GM06990 (cell line): ENCODE results near the gene OLFM1.

ENCODE experiments used
- DNase-seq: peaks from one replicate; pipeline ENCODE4 v3.0.0-alpha.2; 2011; ENCODE audit not compliant: insufficient read length; ENCODE audit errors: extremely low read depth
- H3K27me3 ChIP-seq: replicated peaks from 2 replicates; pipeline ENCODE4 v1.6.0; 2011; ENCODE audit warnings: low read length; ENCODE audit not compliant: control insufficient read depth, insufficient read depth
- H3K36me3 ChIP-seq: 2 replicates; pipeline ENCODE4 v1.5.1; 2011; ENCODE audit warnings: low read length; ENCODE audit not compliant: control insufficient read depth, insufficient read depth
- H3K4me3 ChIP-seq: replicated peaks from 2 replicates; pipeline ENCODE4 v1.5.1; 2011; ENCODE audit warnings: low read depth, mild to moderate bottlenecking, control low read depth, low read length
- TF ChIP-seq, protein P1 (sequence below): IDR thresholded peaks from 2 replicates; pipeline ENCODE4 v1.5.1; 2011; ENCODE audit warnings: low read length, control low read depth, mild to moderate bottlenecking, inconsistent platforms; ENCODE audit not compliant: insufficient read depth, poor library complexity, severe bottlenecking

OLFM1 gene

DNA sequence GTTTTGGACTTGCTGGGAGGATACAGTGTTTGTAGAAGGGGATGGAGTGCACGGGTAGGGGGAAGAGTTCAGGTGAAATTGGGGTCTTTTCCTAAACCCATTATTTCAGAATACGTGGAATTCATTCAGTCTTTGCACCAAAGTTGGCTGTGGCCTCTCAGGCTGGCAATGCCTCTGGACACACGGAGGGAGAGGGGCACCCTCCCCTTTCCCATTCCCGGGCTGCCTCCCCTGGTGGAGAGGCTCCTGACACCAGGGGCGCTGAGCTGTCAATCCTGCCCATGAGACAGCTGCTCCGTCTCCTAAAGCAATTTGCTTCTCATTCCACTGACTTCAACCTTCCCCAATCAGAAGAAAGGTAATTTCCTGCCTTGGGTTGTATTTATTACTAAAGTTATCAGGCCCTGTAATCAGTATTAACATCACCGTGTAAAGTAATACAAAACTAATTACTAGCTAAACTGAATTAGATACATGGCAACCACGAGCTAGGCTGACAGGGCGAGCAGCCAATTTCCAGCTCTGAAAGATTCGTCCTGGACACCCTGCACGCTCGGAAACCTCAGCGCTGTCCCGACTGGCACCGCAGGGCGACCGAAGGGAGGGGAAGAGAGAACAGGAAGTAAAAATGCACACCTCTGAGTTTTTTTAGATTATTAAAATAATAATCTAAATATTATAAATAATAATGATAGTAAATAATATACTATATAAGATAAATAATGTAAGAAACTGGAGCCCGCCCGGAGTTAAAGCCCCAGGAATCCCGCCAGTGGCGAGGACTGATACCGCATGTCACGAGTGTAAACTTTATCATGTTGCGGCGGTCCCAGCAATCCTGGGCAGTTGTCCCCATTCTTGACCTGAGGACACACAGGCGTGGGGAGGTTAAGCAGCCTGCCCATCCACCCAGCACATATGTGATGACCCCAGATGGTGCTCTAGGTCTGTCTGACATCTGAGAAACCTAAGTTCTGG, 6.9 kb upstream of the OLFM1 start:
- H3K36me3 ChIP-seq, result no peaks in the 10 kb centered on the region
- H3K27me3 ChIP-seq, result peaks cover 2% of the 10 kb centered on the region
- TF ChIP-seq, protein P1, sequence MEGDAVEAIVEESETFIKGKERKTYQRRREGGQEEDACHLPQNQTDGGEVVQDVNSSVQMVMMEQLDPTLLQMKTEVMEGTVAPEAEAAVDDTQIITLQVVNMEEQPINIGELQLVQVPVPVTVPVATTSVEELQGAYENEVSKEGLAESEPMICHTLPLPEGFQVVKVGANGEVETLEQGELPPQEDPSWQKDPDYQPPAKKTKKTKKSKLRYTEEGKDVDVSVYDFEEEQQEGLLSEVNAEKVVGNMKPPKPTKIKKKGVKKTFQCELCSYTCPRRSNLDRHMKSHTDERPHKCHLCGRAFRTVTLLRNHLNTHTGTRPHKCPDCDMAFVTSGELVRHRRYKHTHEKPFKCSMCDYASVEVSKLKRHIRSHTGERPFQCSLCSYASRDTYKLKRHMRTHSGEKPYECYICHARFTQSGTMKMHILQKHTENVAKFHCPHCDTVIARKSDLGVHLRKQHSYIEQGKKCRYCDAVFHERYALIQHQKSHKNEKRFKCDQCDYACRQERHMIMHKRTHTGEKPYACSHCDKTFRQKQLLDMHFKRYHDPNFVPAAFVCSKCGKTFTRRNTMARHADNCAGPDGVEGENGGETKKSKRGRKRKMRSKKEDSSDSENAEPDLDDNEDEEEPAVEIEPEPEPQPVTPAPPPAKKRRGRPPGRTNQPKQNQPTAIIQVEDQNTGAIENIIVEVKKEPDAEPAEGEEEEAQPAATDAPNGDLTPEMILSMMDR, result no peak
- no peak overlapping the region for H3K4me3 ChIP-seq
- DNase-seq, result no peak

DNA sequence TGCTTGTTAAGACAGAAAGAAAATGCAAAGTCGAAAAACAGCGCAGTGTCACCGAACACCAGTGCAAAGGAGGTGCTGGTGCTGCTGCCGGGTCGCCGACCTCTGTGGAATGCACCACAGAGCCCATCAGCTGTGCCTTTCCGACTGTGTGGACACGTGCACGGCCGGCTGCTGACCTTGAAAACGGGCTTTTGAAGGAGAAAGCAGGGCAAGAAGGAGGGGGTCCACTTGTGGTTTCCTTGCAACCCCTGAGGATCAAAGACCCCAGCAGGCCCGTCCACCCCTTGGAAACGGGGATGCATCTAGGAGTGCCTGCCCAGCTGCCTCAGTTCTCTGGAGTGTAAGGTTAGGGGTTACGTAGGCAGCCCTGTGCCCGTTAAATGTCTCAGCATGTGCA, 6.2 kb upstream of the OLFM1 start:
- DNase-seq, result no peak
- TF ChIP-seq, protein P1, result no peak
- peaks cover 2% of the 10 kb centered on the region for H3K27me3 ChIP-seq
- no peaks in the 10 kb centered on the region for H3K36me3 ChIP-seq
- no peak overlapping the region for H3K4me3 ChIP-seq

DNA sequence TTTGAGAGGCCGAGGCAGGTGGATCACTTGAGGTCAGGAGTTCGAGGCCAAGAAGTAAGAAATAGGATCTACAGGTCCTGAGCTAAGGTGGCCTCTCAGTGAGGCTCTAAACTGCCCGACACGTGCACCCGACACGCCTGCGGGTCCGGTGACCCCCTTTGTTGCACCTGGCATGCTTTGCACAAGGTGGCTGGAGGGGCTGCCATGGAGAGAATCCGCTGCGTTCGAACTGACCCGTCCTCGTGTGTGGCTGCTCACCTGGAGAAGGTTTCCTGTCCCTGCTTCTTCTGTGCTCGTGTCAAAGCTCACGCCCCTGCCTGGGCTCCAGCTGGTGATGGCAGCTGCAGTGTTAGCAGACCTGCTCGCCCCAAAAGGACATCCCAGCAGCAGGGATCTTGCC, 5.7 kb upstream of the OLFM1 start:
- Histone ChIP-seq H3K36me3 (no peaks in the 10 kb centered on the region), H3K27me3 (peaks cover 2% of the 10 kb centered on the region), H3K4me3 (no peak overlapping the region)
- TF ChIP-seq, protein P1, result no peak
- no peak for DNase-seq

DNA sequence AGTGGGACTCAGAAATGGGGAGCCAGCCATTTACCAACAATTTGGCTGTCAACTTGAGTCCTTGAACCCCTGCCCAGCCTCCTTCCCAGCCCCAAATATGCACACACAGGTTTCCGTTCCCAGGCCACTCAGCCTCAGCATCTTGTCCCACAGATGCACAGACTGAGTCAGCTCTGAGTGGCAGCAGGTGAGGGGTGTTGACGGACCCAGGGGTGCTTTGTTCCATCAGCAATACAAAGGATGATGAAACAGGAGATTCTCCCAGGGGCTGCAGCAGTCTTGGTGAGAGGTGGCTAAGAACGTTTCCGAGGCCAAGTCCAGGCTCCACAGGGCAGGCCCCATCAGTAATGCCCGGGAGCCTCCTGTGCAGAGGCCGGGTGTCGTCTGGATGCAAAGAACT, 4.9 kb upstream of the OLFM1 start:
- Histone ChIP-seq H3K4me3 (no peak overlapping the region), H3K36me3 (no peaks in the 10 kb centered on the region), H3K27me3 (peaks cover 2% of the 10 kb centered on the region)
- DNase-seq, result no peak
- TF ChIP-seq, protein P1, result no peak

DNA sequence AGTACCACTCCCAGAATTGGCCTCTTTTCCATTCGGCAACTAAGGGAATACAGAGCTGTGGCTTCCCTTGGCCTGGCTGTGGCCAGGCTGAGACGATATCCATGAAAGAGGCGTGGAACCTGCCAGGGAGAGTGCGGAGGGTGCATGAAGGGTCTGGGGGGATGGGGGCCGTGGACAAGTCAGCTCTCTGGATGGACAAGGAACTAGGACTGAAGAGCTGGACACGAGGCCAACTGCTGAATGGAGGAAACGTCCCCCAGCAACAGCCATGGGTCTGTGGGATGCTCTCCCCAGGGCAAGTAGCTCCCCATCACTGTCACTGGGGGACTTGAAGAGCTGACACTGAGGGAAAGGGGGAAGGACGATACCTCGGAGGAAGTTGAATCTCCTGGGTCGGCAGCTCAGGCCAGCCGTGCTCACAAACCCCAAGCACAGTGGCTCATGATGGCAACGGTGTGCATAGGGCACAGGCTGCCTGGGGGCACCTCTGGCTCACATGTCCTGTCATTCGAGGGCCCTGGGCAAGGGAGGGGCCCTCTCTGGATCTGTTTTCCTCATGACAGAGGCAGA, 4.1 kb upstream of the OLFM1 start:
- no peak for DNase-seq
- Histone ChIP-seq H3K36me3 (no peaks in the 10 kb centered on the region), H3K27me3 (peaks cover 2% of the 10 kb centered on the region), H3K4me3 (no peak overlapping the region)
- TF ChIP-seq, protein P1, result no peak
